Esophagus squamous epithelium (tissue), 4 donors: ENCODE measurements around the gene BICDL2.

ENCODE experiments used
- POLR2A ChIP-seq, 4 donors: fragments of 450-650 bp; IDR thresholded peaks; one replicate each; pipeline ENCODE4 v1.6.1; 2017; ENCODE audit warnings: antibody characterized with exemption in 4 of 4, mild to moderate bottlenecking in 4 of 4, moderate library complexity in 3 of 4
- TF ChIP-seq, protein P1 (sequence below), 6 experiments: fragments of 450-650 bp in 4 of 6; fragments of 200-600 bp in 2 of 6; sonication (generic) in 2 of 6; IDR thresholded peaks; one replicate each; pipeline ENCODE4 v1.5.1; 2016 to 2019; ENCODE audit warnings: antibody characterized with exemption in 6 of 6, mild to moderate bottlenecking in 4 of 6, moderate library complexity in 4 of 6

DNA sequence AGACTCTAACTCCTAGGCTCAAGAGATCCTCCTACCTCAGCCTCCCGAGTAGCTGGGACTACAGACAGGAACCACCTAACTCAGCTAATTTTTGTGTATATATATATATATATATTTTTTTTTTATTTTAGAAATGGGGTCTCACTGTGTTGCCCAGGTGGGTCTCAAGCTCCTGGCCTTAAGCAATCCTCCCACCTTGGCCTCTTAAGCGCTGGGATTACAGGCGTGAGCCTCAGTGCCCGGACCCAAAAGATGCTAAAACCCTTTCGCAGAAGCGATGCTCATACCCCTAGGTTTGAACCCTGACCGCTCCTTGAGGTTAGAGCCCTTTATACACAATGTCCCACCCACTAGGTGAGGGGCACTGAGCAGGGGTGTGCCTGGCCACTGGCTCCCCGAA, 26.2 kb downstream of the BICDL2 start:
- TF ChIP-seq, protein P1, sequence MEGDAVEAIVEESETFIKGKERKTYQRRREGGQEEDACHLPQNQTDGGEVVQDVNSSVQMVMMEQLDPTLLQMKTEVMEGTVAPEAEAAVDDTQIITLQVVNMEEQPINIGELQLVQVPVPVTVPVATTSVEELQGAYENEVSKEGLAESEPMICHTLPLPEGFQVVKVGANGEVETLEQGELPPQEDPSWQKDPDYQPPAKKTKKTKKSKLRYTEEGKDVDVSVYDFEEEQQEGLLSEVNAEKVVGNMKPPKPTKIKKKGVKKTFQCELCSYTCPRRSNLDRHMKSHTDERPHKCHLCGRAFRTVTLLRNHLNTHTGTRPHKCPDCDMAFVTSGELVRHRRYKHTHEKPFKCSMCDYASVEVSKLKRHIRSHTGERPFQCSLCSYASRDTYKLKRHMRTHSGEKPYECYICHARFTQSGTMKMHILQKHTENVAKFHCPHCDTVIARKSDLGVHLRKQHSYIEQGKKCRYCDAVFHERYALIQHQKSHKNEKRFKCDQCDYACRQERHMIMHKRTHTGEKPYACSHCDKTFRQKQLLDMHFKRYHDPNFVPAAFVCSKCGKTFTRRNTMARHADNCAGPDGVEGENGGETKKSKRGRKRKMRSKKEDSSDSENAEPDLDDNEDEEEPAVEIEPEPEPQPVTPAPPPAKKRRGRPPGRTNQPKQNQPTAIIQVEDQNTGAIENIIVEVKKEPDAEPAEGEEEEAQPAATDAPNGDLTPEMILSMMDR (IDR thresholded peaks at IDR 0.05): no peak
- TF ChIP-seq POLR2A (IDR thresholded peaks at IDR 0.05): no peak
